HepG2 (cell line): Measurements from ENCODE around the gene MED12L. TPM values are rescaled to one million over a fixed set of nuclear protein-coding genes. Genes with fewer than 3 reads are reported as not detected.
A peak's percentile ranks its signal among the peaks of the same experiment; 100 is the strongest.

Experiments
- AKAP8 ChIP-seq: sonication (generic); formaldehyde crosslinking; IDR thresholded peaks from 2 replicates; pipeline ENCODE4 v1.5.1; 2020; ENCODE audit warnings: mild to moderate bottlenecking, missing genetic modification reagents
- GRHL1 ChIP-seq: sonication (generic); formaldehyde crosslinking; conservative IDR thresholded peaks from 2 replicates; pipeline ENCODE4 v1.8.0; 2022; ENCODE audit warnings: missing genetic modification reagents
- HIVEP1 ChIP-seq: sonication (generic); formaldehyde crosslinking; IDR thresholded peaks from 2 replicates; pipeline ENCODE4 v1.4.0; 2020; ENCODE audit warnings: mild to moderate bottlenecking, missing genetic modification reagents
- HOXA3 ChIP-seq: sonication (generic); formaldehyde crosslinking; IDR thresholded peaks from 2 replicates; pipeline ENCODE4 v1.5.0; 2020; ENCODE audit warnings: missing genetic modification reagents
- JARID2 ChIP-seq: sonication (generic); formaldehyde crosslinking; IDR thresholded peaks from 2 replicates; pipeline ENCODE4 v1.8.1; 2023; ENCODE audit warnings: missing genetic modification reagents, inconsistent platforms; ENCODE audit not compliant: insufficient replicate concordance
- JDP2 ChIP-seq: sonication (generic); formaldehyde crosslinking; IDR thresholded peaks from 2 replicates; pipeline ENCODE4 v1.8.1; 2022; ENCODE audit warnings: missing genetic modification reagents, borderline replicate concordance
- LBX2 ChIP-seq: sonication (generic); formaldehyde crosslinking; IDR thresholded peaks from 2 replicates; pipeline ENCODE4 v1.5.0; 2020; ENCODE audit warnings: missing genetic modification reagents, mild to moderate bottlenecking, borderline replicate concordance
- MBNL3 ChIP-seq: fragments of 250-450 bp; sonication (Bioruptor Pico); conservative IDR thresholded peaks from 2 replicates; pipeline ENCODE4 v1.8.0; 2022; ENCODE audit warnings: mild to moderate bottlenecking, inconsistent platforms
- NKX3-1 ChIP-seq: sonication (generic); formaldehyde crosslinking; IDR thresholded peaks from 2 replicates; pipeline ENCODE4 v1.5.0; 2020; ENCODE audit warnings: missing genetic modification reagents
- PHF8 ChIP-seq: sonication (generic); formaldehyde crosslinking; IDR thresholded peaks from 2 replicates; pipeline ENCODE4 v1.5.0; 2020; ENCODE audit warnings: missing genetic modification reagents
- SMAD3 ChIP-seq: sonication (generic); formaldehyde crosslinking; IDR thresholded peaks from 2 replicates; pipeline ENCODE4 v1.4.0; 2020; ENCODE audit warnings: missing genetic modification reagents
- ZNF124 ChIP-seq: sonication (generic); formaldehyde crosslinking; IDR thresholded peaks from 2 replicates; pipeline ENCODE4 v1.4.0; 2020; ENCODE audit warnings: missing genetic modification reagents
- ZNF431 ChIP-seq: sonication (generic); formaldehyde crosslinking; IDR thresholded peaks from 2 replicates; pipeline ENCODE4 v1.9.0; 2022; ENCODE audit warnings: missing genetic modification reagents, low read depth, mild to moderate bottlenecking, borderline replicate concordance
- ZNF646 ChIP-seq: sonication (generic); formaldehyde crosslinking; IDR thresholded peaks from 2 replicates; pipeline ENCODE4 v1.9.0; 2021; ENCODE audit warnings: mild to moderate bottlenecking, missing genetic modification reagents
- ZNF770 ChIP-seq: sonication (generic); formaldehyde crosslinking; IDR thresholded peaks from 2 replicates; pipeline ENCODE4 v1.5.0; 2020; ENCODE audit warnings: mild to moderate bottlenecking, missing genetic modification reagents
- polyA plus RNA-seq, 8 experiments: library from polyadenylated mRNA; depleted of rRNA in 3 of 8; stranded (reverse) in 7 of 8; unstranded in 1 of 8; fragments of >200 nt; fragmentation: Illumina TruSeq in 4 of 8; extraction: Trizol in 4 of 8; gene quantifications; 2 replicates each; pipeline versions ENCODE4 v1.2.1 to v1.2.3, GENCODE V29; 2011 to 2016; ENCODE audit warnings: low read depth in 4 of 8, missing spikeins in 1 of 8, mixed read lengths in 1 of 8; ENCODE audit not compliant: insufficient read depth in 1 of 8
- total RNA-seq, 5 experiments: library from RNA; depleted of rRNA; stranded (reverse); fragments of >200 nt; fragmentation: Illumina TruSeq; extraction: Trizol; gene quantifications; 2 replicates each; pipeline ENCODE4 v1.2.3, GENCODE V29; 2016; ENCODE audit warnings: low read depth in 1 of 5

The MED12L gene
- total and polyA plus RNA-seq, 2 of the 13 experiments (the other 11 are each of a cell fraction or from before 2014, with no cell fraction given): 0.07 to 0.64 TPM

- no peak for TF ChIP-seq ZNF646 (CRISPR knock-in tag)
- peak; percentile 31; the same call in 1 of the 2 replicates for TF ChIP-seq HIVEP1 (CRISPR knock-in tag)
- no peak for TF ChIP-seq ZNF770 (CRISPR knock-in tag)
- TF ChIP-seq ZNF431 (CRISPR knock-in tag): no peak
- TF ChIP-seq AKAP8 (CRISPR knock-in tag): no peak
- no peak for TF ChIP-seq MBNL3 (CRISPR knock-in tag)
- TF ChIP-seq NKX3-1 (CRISPR knock-in tag): 0 out of 2 replicates have a peak, but pooled peaks have one; percentile 43
- no peak for TF ChIP-seq GRHL1 (CRISPR knock-in tag)
- TF ChIP-seq HOXA3 (CRISPR knock-in tag): peak; percentile 70
- no peak for TF ChIP-seq JDP2 (CRISPR knock-in tag)
- no peak for TF ChIP-seq LBX2 (CRISPR knock-in tag)
- no peak for TF ChIP-seq SMAD3 (CRISPR knock-in tag)
- peak; percentile 35; the same call in 1 of the 2 replicates for TF ChIP-seq PHF8 (CRISPR knock-in tag)
- TF ChIP-seq ZNF124 (CRISPR knock-in tag): no peak
- TF ChIP-seq JARID2: no peak
Measured at GRCh38 chr3:151085227-151085888, at the start of gene MED12L (continued).
